ENCODE results near the gene CX3CR1. TPM values are rescaled to one million over a fixed set of nuclear protein-coding genes. Genes with fewer than 3 reads are reported as not detected.
"Not testable (repeated sequence)": the region's sequence is repeated elsewhere in the genome, so short reads cannot be mapped to it uniquely, and the experiment has no call there.

CX3CR1 gene
- total and polyA plus RNA-seq, 9 donors = 0.12 to 8.4 (median 1.3) TPM

- no peaks in the 10 kb centered on the region for H3K4me1 ChIP-seq (ENCODE audit: insufficient read depth)
- intact Hi-C loops (cut with DNase I) = no loop called here
- 43 to 53% (median 47%) methylated on average over 2 of the region's 2 CpGs for WGBS, 3 donors
Observed at GRCh38 chr3:39234651-39235050, 45.2 kb downstream of the CX3CR1 start.

GRCh38 chr3:39232859-39233258, 47.0 kb downstream of the CX3CR1 start:
- intact Hi-C loops (cut with DNase I) = no loop called here
- Histone ChIP-seq H3K4me1 (ENCODE audit: insufficient read depth) (no peaks in the 10 kb centered on the region), H3K4me3 (no peak overlapping the region), H3K27me3 (no peaks in the 10 kb centered on the region), H3K36me3 (no peaks in the 10 kb centered on the region), H3K9me3 (no peaks in the 10 kb centered on the region), H3K27ac (no peak overlapping the region)
- TF ChIP-seq CTCF (IDR thresholded peaks at IDR 0.05) (no peak), EP300 (IDR thresholded peaks at IDR 0.05) (no peak), POLR2A (IDR thresholded peaks at IDR 0.05) (no peak)
- WGBS, 3 donors = 40 to 51% (median 40%) methylated on average over 3 of the region's 3 CpGs
- no peak for DNase-seq

More at GRCh38 chr3:39234651-39235050, 45.2 kb downstream of the CX3CR1 start:
- Histone ChIP-seq H3K36me3 (no peaks in the 10 kb centered on the region), H3K27ac (no peak overlapping the region), H3K4me3 (no peak overlapping the region), H3K27me3 (no peaks in the 10 kb centered on the region), H3K9me3 (no peaks in the 10 kb centered on the region)
- no peak for DNase-seq
- TF ChIP-seq CTCF (IDR thresholded peaks at IDR 0.05) (no peak), POLR2A (IDR thresholded peaks at IDR 0.05) (no peak), EP300 (IDR thresholded peaks at IDR 0.05) (no peak)

GRCh38 chr3:39230453-39230852, 49.4 kb downstream of the CX3CR1 start:
- 90 to 93% (median 93%) methylated on average over 1 of the region's 1 CpG for WGBS, 3 donors
- no peaks in the 10 kb centered on the region for H3K27me3 ChIP-seq
- H3K4me3 ChIP-seq = no peak overlapping the region
- intact Hi-C loops (cut with DNase I) = no loop called here
- no peak for TF ChIP-seq POLR2A (IDR thresholded peaks at IDR 0.05)
- no peak overlapping the region for H3K27ac ChIP-seq
- no peaks in the 10 kb centered on the region for H3K36me3 ChIP-seq
- no peaks in the 10 kb centered on the region for H3K4me1 ChIP-seq (ENCODE audit: insufficient read depth)
- DNase-seq = no peak
- no peaks in the 10 kb centered on the region for H3K9me3 ChIP-seq

DNA sequence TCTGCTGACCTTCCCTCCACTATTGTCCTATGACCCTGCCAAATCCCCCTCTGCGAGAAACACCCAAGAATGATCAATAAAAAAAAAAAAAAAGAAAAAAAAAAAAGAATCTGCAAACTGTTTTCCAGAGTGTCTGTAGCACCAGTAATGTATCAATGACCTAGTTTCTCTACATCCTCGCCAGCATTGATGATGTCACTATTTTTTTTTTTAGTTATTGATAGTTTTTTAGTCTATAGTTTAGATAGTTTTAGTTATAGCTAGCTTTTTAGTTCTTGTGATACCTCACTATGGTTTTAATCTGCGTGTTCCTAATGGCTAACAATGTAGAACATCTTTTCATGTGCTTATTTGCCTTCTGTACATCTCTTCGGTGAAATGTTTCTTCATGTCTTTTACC, 51.3 kb downstream of the CX3CR1 start:
- Histone ChIP-seq H3K36me3 (no peaks in the 10 kb centered on the region), H3K4me1 (ENCODE audit: insufficient read depth) (no peaks in the 10 kb centered on the region), H3K9me3 (no peaks in the 10 kb centered on the region), H3K27ac (no peak overlapping the region), H3K4me3 (no peak overlapping the region), H3K27me3 (no peaks in the 10 kb centered on the region)
- DNase-seq = no peak
- TF ChIP-seq CTCF (IDR thresholded peaks at IDR 0.05) = no peak
- TF ChIP-seq EP300 (IDR thresholded peaks at IDR 0.05) = no peak
- no peak for TF ChIP-seq POLR2A (IDR thresholded peaks at IDR 0.05)
- 80 to 92% (median 86%) methylated on average over 3 to 4 of the region's 4 CpGs for WGBS, 3 donors
- intact Hi-C loops (cut with DNase I) = no loop called here

DNA sequence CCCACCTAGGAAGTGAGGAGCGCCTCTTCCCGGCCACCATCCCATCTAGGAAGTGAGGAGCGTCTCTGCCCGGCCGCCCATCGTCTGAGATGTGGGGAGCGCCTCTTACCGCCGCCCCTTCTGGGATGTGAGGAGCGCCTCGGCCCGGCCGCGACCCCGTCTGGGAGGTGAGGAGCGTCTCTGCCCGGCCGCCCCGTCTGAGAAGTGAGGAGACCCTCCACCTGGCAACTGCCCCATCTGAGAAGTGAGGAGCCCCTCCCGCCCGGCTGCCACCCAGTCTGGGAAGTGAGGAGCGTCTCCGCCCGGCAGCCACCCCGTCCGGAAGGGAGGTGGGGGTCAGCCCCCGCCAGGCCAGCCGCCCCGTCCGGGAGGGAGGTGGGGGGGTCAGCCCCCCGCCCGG, 52.2 kb downstream of the CX3CR1 start:
- intact Hi-C loops (cut with DNase I); H3K9me3 ChIP-seq; H3K4me1 ChIP-seq (ENCODE audit: insufficient read depth); H3K36me3 ChIP-seq; H3K4me3 ChIP-seq; DNase-seq; H3K27ac ChIP-seq; H3K27me3 ChIP-seq: not testable (repeated sequence)
- 94 to 100% (median 98%) methylated on average over 1 to 30 of the region's 32 CpGs for WGBS, 3 donors

Data from ovary (tissue), 9 donors.